ENCODE data around the gene WFIKKN2.

Gene WFIKKN2

DNA sequence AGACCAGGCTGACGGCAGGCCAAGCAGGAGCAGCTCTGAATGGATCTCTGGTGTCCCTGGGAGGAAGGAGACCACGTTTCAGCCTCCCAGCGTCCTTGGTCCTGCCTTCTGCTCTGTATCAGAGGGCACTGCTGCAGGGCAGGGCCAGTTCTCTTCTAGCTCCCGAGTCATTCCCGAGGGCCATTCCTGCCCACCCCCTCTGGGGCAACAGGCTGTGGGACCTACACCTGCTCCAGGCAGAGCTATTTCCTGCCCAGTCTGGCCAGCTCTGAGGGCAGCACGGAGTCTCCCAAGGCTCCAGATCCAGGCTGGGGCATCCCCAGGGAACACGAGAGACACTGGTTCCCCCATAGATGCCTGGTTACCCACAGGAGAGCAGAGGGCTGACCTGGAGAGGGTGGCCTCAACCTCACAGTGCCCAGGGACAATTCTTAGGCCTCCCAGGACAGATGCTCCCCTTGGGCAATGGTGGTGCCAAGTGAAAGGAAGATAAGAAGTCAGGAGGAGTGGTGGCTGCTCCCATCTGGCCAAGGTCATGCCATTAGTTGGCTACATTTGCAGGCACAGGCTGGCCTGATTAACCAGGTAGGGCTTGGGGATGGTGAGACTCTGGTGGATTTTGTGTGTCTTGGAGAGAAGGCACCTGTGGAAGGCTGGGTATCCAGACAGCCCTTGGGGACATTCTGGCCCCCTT is 2.0 kb downstream of the WFIKKN2 start:
- DNase-seq = no peak

DNA sequence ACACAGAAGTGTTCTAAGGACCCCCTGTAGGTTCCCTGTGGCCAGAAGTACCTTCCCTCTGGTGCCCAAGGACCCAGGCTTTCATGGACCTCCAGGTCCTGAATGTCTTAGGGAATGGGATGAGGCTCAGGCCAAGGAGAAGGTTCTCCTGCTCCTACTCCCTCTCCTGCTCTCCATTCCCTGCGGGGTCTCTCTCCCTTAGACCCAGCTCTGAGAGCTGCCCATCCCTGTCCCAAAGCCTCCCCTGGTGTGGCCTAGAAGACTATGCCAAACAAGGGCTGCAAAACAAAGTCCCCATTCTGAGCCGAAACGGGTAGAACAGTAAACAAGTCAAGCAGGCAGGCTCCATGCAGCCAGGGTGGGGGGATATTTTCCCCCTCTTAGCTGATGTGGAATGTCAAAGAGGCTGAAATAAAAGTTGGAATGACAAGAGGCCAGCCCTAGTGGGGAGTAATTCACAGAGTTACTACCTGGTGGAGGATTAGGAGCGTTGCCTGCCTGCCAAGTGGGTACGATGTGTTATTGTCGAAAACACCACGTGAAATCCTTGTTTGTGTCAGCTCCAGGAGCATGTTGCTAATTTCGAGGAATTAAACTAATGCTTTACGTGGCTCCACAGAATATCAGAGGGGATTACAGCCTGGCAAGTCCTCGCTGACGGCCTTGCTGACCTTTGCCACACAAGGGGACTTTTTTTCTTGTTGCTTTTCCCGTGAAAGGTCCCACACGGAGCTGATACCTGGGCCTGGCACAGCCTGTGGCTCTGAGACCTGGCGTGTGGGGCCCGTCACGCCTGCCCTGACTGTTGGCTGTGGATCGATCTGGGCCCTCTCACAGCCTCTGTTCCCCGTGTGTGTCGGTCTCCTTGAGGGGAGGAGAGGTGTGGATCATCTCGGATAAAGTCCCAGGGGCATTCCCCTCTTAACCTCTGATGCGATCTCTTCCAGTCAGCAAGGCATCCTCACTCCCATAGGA is 2.9 kb downstream of the WFIKKN2 start:
- no peak for DNase-seq

DNA sequence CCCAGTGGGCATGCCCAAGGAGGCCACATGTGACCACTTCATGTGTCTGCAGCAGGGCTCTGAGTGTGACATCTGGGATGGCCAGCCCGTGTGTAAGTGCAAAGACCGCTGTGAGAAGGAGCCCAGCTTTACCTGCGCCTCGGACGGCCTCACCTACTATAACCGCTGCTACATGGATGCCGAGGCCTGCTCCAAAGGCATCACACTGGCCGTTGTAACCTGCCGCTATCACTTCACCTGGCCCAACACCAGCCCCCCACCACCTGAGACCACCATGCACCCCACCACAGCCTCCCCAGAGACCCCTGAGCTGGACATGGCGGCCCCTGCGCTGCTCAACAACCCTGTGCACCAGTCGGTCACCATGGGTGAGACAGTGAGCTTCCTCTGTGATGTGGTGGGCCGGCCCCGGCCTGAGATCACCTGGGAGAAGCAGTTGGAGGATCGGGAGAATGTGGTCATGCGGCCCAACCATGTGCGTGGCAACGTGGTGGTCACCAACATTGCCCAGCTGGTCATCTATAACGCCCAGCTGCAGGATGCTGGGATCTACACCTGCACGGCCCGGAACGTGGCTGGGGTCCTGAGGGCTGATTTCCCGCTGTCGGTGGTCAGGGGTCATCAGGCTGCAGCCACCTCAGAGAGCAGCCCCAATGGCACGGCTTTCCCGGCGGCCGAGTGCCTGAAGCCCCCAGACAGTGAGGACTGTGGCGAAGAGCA is 4.4 kb downstream of the WFIKKN2 start:
- DNase-seq = no peak

DNA sequence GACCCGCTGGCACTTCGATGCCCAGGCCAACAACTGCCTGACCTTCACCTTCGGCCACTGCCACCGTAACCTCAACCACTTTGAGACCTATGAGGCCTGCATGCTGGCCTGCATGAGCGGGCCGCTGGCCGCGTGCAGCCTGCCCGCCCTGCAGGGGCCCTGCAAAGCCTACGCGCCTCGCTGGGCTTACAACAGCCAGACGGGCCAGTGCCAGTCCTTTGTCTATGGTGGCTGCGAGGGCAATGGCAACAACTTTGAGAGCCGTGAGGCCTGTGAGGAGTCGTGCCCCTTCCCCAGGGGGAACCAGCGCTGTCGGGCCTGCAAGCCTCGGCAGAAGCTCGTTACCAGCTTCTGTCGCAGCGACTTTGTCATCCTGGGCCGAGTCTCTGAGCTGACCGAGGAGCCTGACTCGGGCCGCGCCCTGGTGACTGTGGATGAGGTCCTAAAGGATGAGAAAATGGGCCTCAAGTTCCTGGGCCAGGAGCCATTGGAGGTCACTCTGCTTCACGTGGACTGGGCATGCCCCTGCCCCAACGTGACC is 5.0 kb downstream of the WFIKKN2 start:
- no peak for DNase-seq

DNA sequence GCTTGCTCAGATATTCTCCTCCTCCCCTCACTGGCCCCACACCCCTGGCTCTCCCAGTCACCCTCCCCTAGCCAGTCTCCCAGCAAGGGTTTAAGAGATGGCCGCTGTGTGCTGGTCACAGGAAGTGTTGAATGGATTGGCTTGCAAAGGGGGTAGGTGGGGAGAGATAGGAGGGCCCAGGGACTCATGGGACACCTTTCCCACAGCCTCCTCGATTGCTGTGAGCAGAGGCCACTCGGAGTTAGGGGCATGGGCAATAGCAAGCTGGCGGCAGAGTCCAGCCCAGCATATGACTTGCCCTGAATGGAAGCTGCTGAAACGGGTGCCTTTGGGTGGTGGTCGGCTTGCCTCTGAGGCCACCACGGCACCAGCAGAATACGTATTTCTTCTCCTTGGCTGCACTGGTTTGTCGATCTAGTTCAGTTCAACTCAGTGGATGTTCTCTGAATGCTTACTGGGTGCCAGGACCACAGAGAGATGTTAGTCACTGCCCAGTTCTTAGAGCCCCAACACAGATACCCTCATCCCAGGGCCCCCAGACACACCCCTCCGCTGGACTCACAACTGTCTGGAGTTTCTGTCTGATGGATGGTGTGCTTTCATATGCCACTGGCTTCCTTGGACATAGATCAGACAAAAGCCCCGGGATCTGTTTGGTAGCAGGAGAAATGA is 6.0 kb downstream of the WFIKKN2 start:
- no peak for DNase-seq

DNA sequence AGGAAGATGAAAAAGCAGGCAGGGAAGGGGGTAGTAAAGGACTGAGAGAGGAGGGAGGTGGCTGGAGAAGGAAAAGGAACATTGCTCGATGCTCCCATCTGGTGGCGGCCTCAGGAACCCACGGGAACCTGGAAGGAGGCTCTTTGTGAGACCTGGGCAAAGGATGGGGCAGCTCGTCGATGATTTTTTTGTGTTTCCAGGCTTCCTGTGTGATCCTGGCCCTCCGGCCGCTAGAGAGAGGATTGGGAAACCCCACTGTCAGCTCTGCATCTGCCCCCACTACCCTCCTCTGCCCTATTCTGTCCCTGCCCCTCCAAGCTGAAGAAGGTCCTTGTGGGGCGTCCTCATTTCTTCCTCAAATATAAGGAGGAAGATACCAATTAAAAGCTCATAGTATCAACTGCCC is 6.6 kb downstream of the WFIKKN2 start:
- DNase-seq = peak; percentile 40

DNA sequence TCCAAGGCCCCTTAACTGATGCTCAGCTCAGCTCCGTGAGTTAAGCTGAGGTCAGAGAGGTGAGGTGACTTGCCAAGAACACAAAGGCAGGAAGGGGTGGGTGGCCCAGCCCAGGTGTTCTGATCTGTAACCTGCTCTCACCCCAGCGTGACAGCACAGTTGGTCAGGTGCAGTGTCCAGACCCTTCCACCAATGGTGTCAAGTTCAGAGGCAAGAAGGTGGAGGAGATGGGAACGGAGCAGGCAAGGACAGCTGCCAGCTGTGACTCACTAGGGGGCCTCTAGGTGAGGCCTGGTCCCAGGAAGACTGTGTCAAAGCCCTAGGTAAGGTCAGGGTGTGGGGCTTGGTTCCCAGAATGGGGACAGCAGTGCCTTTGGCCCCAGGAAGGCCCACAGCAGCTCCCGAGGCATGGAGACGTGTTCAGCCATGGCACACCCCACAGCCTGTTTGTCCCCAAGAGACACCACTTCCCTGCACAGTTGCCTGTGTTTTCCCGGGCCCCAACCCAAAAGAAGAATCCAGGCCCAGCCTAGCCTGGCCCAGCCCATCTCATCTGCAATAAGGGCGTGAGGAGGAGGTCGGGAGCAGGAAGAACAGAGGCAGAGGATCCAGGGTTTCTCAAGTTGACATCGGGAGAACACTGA is 7.2 kb downstream of the WFIKKN2 start:
- no peak for DNase-seq

DNA sequence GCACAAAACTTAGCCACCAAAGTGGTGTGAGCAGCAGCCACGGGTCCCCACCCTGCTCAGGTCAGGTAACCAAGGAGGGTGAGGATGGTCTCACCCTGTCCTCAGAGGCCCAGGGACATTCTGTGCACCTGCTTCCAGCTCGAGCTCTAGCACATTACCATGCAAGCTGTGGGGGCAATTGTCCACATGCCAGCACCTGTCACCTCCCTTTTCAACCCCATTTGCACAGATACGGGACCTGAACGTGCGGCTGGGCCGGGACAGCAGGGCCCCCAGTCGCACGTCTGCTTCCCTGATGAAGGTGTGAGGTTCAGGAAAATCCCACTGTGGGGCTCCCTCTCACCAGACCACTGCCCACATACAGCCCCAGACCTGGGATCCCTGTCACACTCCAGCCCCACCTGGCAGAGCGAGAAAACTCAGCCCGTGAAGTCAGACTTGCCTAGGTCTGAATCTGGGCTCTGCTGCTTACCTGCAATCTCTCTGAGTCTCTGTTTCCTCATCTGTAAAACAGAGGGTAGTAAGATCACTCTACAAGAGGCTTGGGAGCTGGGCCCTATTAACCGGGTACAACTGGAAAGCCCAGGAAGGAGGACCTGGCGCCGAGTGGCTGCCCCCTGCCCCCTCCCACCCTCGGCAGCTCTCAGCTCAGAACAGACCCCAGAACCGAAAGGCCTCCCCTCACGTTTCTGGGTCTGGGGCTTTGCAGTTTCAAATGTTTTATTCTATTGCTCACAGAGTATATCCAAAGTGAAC is 7.9 kb downstream of the WFIKKN2 start:
- no peak for DNase-seq

DNA sequence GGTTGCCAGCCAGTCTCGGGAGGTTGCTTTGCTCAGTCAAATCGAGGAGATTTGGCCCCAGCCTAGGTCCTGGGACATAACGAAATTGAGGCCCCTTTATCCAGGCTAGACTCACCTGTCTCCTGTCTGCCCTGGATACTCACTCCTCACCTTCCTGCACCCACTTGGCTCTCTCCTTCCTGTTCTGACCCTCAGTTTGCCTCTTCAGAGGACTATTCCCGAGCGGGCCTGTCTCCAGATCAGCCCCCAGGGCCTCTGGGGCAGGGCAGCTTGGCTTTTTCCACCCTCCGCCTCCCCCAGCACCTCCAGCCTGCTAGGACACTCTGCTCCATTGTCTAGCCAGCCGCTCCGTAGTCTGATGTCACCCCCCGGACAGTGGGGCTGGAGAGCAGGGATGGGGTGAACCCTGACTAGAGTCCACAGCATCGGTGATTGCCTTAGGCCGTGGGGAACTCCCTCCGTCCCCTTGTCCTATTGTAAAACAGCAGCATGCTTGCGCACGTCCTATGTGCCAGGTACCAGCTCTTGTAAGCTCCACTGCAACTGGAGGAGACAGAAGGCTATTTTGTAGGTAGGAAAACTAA is 8.8 kb downstream of the WFIKKN2 start:
- no peak for DNase-seq

DNA sequence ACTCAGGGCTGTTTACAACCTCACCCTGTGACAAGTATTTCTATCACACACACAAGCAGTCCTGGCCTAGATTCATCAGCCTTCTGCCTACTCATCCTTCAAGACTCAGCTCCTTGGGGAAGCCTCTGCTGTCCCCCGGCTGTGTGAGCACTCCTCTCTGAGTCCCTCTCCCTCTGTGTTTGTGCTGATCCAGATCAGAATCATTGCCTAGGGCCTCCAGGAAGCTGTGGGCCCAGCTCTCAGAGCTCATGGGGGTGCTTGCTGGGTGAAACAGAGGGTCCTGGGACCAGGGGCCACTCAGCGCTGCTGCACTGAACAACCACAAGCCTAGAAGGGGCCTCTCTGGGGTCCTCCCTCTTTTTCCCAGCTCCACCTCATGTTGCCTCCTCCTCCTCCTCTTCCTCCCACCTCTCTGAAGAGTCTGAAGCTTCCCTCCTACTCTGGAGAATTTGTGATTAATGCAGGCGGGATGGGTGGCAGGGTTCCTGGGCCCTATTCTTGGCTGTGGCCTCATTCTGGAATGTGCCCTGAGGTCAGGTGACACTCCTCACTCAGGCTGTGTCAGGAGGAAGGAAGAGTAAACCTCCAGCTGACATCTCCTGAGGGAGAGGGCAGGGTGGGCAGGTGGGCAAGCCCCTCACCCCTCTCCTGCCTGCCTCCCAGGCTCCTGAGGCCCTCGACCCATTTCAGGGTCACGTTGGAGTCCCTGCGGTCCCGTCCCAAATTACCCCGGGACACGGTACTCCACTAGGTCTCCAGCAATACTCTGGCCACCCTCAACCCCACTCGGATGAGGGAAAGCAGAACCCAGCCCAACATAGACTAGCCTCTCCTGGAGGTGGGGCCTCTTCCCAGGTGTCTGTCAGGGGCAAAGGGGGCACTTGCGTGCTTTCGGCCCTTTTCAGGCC is 10.1 kb downstream of the WFIKKN2 start:
- no peak for DNase-seq

DNA sequence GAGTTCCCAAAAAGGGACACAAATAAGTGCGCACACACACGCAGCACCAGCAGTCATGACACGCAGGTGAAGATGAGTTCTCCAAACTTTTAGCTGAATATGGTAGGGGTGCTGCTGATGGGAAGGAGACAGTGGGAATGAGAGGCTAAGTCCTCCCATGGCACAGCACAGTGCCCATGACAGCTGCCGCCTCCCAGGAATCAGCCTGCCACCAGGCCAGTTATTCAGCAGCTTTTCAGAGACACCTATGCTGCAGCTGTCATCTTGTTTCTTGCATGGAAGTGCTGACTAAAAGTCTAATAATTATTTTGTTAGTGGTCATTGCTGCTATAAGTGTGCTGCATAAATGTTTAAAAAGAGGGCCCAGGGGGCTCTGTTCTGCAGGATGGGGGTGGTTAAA is 12.2 kb downstream of the WFIKKN2 start:
- DNase-seq = no peak

DNA sequence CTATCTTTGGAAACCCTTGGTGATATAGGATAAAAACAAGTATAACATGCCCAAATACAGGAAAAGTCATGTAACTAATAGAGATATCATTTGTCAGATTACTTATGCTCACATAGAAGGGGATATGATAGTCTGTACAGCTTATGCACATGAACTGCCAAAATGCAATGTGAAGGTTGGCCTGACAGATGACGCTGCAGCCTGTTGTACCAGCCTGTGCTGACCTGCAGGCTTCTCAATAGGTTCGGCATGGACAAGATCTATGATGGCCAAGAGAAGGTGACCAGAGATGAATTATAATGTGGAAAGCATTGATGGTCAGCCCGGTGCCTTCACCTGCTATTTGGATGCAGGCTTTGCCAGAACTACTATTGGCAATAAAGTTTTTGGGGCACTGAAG is 12.7 kb downstream of the WFIKKN2 start:
- no peak for DNase-seq

DNA sequence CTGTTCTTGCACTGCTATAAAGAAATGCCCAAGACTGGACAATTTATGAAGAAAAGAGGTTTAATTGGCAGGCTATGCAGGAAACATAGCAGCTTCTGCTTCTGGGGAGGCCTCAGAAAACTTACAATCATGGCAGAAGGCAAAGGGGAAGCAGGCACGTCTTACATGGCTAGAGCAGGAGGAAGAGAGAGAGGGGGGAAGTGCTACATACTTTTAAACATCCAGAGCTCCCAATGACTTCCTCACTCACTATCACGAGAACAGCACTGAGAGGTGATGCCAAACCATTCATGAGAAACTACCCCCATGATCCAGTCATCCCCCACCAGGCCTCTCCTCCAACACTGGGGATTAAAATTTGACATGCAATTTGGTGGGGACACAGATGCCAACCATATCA is 13.3 kb downstream of the WFIKKN2 start:
- no peak for DNase-seq

DNA sequence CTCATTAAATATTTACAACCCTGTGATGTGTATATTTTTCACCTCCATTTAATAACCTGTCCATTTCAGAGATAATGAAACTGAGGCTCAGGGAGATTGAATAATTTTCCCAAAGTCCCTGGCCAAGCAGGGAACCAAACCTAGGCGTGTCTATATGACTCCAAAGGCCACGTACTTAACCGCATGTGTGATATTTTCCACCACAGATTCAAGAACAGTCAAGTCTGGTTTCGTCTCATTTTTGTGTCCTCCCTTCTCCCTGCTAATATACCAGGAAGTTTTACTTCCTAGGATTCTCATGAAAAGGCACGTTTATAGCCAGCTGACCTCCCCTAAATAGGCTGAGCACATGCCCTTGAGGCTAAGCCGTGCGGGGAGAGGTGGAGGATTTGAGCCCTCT is 15.3 kb downstream of the WFIKKN2 start:
- no peak for DNase-seq

DNA sequence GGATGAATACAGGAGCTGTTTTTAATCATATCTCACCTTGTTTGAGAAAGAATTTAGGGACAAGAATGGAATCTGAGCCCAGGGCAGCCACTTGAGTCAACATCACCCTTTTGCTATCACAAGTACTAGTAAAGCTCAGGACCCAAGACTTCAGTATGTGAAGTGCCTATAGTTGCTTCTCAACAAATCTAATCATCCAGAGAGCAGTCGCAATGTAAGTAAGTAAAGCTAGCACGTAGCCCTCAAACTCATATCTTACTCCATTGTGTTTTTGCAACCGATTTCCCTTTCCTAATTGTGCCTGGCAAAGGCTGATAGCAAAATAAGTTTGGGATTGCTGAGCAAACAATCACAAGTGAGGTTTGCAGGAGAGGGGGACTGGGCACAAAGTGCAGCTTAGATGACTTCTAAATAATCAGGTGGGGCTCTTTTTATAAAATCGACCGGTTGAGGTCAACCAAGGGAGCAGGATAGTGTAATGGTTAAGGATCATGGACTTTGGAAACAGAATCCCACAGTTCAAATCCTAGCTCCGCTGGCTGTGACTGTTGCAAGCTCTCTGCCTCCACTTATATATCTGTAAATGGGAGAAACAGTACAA is 17.7 kb downstream of the WFIKKN2 start:
- DNase-seq = no peak

DNA sequence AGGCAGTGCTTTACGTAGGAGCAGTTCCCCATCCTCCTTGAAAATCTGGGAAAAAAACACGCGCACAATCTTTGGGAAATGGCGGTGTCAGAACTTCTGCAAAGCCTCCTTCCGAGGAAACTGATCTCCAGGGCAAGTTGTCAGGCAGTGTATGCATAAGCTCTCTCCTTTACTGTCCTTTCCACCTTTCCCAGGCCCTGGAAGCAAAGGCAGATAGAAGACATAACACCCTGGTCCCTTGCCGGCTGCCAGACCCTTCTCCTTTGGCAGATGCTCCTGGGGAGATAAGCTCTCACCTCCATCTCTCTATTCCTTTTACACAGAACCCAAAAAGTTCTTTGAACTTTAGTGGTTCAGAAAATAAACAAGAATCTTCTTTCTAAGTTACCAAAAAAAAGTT is 18.4 kb downstream of the WFIKKN2 start:
- no peak for DNase-seq

DNA sequence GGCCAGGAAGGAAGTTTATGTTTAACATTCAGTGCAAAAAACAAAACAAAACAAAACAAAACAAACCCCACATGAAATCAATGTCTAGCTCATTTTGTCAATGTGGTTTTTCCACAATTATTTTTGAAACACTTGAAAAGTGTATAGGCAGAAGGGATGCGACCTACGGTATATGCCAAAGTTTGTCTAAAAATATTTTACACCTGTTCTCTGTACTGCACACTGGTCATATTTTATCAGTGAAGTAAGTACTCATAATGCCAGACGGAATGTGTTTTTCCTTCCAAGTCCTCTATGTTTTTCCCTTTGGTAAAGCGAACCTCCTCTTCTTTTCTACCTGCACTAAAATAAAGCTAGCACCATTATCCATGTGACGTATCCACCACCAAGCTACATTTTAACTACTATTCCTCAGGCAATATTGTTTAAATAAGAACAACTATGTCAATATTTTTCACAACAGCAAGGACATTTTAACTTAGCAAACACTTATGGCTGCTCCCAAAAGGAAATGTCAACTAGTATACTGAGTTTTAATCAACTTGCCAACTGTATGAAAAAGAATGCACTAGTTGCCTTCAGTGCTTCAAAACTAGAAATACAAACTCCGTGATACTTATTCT is 20.4 kb downstream of the WFIKKN2 start:
- DNase-seq = no peak

DNA sequence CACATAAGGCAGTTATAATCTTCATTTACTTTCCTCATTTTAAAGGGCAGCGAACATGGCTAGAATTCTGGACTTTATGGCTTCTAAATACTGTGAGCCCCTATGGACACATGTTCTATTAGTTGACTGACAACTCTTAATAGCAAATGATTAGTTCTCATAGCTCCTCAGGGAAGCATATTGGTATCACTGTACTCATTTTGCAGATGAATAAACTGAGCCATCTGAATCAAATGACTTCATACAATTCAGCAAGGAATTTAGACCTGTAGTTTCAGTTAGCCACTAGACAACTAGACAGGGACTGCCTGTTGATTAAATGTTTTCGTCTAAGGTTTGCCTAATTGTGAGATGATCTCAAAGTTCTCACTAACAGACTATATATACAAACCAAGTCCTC is 21.0 kb downstream of the WFIKKN2 start:
- DNase-seq = no peak

Measured in activated gamma-delta T cell treated with Interleukin-2 at 50 U/mL for 16 hours (primary cell).